GM19238 (cell line): ENCODE results near the gene MAB21L4.
"Not testable (repeated sequence)": the region's sequence is repeated elsewhere in the genome, so short reads cannot be mapped to it uniquely, and the experiment has no call there.

Source experiments
- DNase-seq: peaks from one replicate; pipeline ENCODE4 v3.0.0; 2011; ENCODE audit warnings: low spot score; ENCODE audit not compliant: insufficient read length

The MAB21L4 gene

GRCh38 chr2:240861547-240861946 is 34.4 kb downstream of the MAB21L4 start:
- DNase-seq = no peak

- DNase-seq = no peak
Measured at GRCh38 chr2:240858871-240859270, 37.1 kb downstream of the MAB21L4 start.

GRCh38 chr2:240858321-240858720 is 37.6 kb downstream of the MAB21L4 start:
- DNase-seq = no peak

- DNase-seq = no peak
Measured at GRCh38 chr2:240857039-240858008, 38.6 kb downstream of the MAB21L4 start.

- DNase-seq = no peak
Measured at GRCh38 chr2:240856151-240856980, 39.6 kb downstream of the MAB21L4 start.

- no peak for DNase-seq
Measured at GRCh38 chr2:240855670-240856069, 40.3 kb downstream of the MAB21L4 start.

GRCh38 chr2:240852671-240853314 is 43.2 kb downstream of the MAB21L4 start:
- DNase-seq = no peak

GRCh38 chr2:240851078-240851991 is 44.6 kb downstream of the MAB21L4 start:
- peak; percentile 76 for DNase-seq

GRCh38 chr2:240850756-240851077 is 45.2 kb downstream of the MAB21L4 start:
- no peak for DNase-seq

- no peak for DNase-seq
Measured at GRCh38 chr2:240850026-240850425, 45.9 kb downstream of the MAB21L4 start.

- no peak for DNase-seq
Measured at GRCh38 chr2:240848900-240849680, 46.9 kb downstream of the MAB21L4 start.

- no peak for DNase-seq
Measured at GRCh38 chr2:240847817-240848216, 48.1 kb downstream of the MAB21L4 start.

- DNase-seq = no peak
Measured at GRCh38 chr2:240846873-240847595, 48.9 kb downstream of the MAB21L4 start.

GRCh38 chr2:240846309-240846708 is 49.6 kb downstream of the MAB21L4 start:
- not testable (repeated sequence) for DNase-seq

GRCh38 chr2:240840435-240841060 is 55.4 kb downstream of the MAB21L4 start:
- no peak for DNase-seq

GRCh38 chr2:240839152-240840143 is 56.5 kb downstream of the MAB21L4 start:
- DNase-seq = no peak

GRCh38 chr2:240837621-240838020 is 58.3 kb downstream of the MAB21L4 start:
- DNase-seq = no peak
